Stomach (tissue), 4 donors: Measurements from ENCODE around the gene MB.

Experiments used
- EP300 ChIP-seq: sonication (generic); formaldehyde crosslinking; IDR thresholded peaks from one replicate; pipeline ENCODE4 v1.6.1; 2017; ENCODE audit warnings: antibody characterized with exemption
- POLR2A ChIP-seq, 4 donors: fragments of 450-650 bp; IDR thresholded peaks; one replicate each; pipeline ENCODE4 v1.6.1; 2016; ENCODE audit warnings: antibody characterized with exemption in 4 of 4, control low read depth in 2 of 4, mild to moderate bottlenecking in 1 of 4, moderate library complexity in 1 of 4
- POLR2AphosphoS5 ChIP-seq, 3 donors: sonication (generic); formaldehyde crosslinking; IDR thresholded peaks; one replicate each; pipeline ENCODE4 v1.6.1; 2016; ENCODE audit warnings: antibody characterized with exemption in 3 of 3
- TF ChIP-seq, protein P1 (sequence below), 7 experiments: fragments of 450-650 bp in 4 of 7; fragments of 200-600 bp in 3 of 7; sonication (generic) in 3 of 7; IDR thresholded peaks; one replicate each; pipeline ENCODE4 v1.5.1; 2016 to 2019; ENCODE audit warnings: antibody characterized with exemption in 7 of 7, control low read depth in 2 of 7, mild to moderate bottlenecking in 1 of 7

DNA sequence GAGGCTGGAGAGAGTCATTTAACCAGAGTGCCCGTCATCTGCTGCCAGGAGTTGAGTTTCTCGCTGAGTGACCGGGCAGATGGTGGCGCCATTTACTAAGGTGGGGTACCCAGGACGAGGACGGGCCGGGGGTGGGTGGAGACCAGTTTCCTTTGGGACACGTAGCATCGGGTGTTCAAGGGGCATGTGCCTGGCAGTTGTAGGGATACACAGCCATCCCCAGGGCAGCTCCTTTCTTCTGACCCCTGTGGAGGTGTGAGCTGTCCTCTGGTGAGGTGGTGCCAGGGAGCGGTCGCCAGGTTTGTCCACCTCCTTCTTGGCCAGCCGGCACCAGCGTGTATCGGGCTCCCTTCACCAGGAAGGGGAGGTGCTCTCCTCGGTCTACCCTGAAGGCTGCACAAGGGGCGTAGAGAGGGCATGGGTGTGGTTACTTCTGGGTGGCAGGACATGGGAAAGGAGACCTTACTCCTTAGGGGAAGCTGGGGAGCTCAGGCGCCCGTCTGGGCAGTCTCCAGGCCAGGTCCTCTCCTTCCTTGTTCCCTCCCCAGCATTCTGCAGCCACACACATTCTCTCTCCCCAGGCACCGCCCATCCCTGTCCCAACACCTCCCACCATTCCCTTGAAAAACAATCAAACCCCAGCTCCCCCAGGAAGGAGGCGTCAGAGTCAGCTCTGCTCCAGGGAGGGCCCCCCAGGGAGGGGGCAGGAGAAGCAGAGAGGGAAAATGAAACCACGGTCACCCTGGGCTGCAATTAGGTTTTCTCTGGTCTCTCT lies 10.3 kb upstream of the MB start:
- TF ChIP-seq POLR2AphosphoS5 (IDR thresholded peaks at IDR 0.05) (peak; percentile 20 to 75 (median 55)), POLR2A (IDR thresholded peaks at IDR 0.05) (no peak), EP300 (no peak)
- TF ChIP-seq, protein P1, sequence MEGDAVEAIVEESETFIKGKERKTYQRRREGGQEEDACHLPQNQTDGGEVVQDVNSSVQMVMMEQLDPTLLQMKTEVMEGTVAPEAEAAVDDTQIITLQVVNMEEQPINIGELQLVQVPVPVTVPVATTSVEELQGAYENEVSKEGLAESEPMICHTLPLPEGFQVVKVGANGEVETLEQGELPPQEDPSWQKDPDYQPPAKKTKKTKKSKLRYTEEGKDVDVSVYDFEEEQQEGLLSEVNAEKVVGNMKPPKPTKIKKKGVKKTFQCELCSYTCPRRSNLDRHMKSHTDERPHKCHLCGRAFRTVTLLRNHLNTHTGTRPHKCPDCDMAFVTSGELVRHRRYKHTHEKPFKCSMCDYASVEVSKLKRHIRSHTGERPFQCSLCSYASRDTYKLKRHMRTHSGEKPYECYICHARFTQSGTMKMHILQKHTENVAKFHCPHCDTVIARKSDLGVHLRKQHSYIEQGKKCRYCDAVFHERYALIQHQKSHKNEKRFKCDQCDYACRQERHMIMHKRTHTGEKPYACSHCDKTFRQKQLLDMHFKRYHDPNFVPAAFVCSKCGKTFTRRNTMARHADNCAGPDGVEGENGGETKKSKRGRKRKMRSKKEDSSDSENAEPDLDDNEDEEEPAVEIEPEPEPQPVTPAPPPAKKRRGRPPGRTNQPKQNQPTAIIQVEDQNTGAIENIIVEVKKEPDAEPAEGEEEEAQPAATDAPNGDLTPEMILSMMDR (IDR thresholded peaks at IDR 0.05), result peak in 5 of 7 experiments; percentile 19 to 68 (median 47)
